ENCODE measurements around the gene MYDGF. TPM values are rescaled to one million over a fixed set of nuclear protein-coding genes. Genes with fewer than 3 reads are reported as not detected.

The MYDGF gene
- total RNA-seq, 4 donors from 2014 or later, result 22.8 to 59.2 (median 42.8) TPM

- no peak overlapping the region for H3K27ac ChIP-seq (replicated peaks in 1 of 4)
- 37% methylated on average over 11 of the region's 14 CpGs for WGBS
- H3K36me3 ChIP-seq, result no peaks in the 10 kb centered on the region
- H3K4me3 ChIP-seq, result no peak overlapping the region
- no peak for DNase-seq (ENCODE audit: extremely low spot score)
- H3K9me3 ChIP-seq, result no peaks in the 10 kb centered on the region
- peaks cover 14 to 29% (median 22%) of the 10 kb centered on the region in 4 donors for H3K4me1 ChIP-seq
- peaks cover 0 to 13% (median 3%) of the 10 kb centered on the region in 4 donors for H3K27me3 ChIP-seq
- no peak for TF ChIP-seq EP300 (IDR thresholded peaks at IDR 0.05)
- no peak for TF ChIP-seq POLR2AphosphoS5 (IDR thresholded peaks at IDR 0.05)
- peak; percentile 48 to 78 (median 50) for TF ChIP-seq CTCF (IDR thresholded peaks at IDR 0.05)
- intact Hi-C loops (cut with DNase I), result no loop called here
Observed at GRCh38 chr19:4633140-4633967, 36.8 kb downstream of the MYDGF start.

- peaks cover 0 to 72% (median 2%) of the 10 kb centered on the region in 4 donors for H3K27me3 ChIP-seq
- no peaks in the 10 kb centered on the region for H3K36me3 ChIP-seq
- H3K4me1 ChIP-seq, result no peaks in the 10 kb centered on the region
- TF ChIP-seq CTCF (IDR thresholded peaks at IDR 0.05), result no peak
- no peak for TF ChIP-seq POLR2AphosphoS5 (IDR thresholded peaks at IDR 0.05)
- TF ChIP-seq EP300 (IDR thresholded peaks at IDR 0.05), result no peak
- no peak for TF ChIP-seq POLR2A (IDR thresholded peaks at IDR 0.05; ENCODE audit: low read depth)
- intact Hi-C loops (cut with DNase I), result no loop called here
- 58% methylated on average over 6 of the region's 6 CpGs for WGBS
- no peak for DNase-seq (ENCODE audit: extremely low spot score)
- no peak overlapping the region for H3K27ac ChIP-seq (replicated peaks in 1 of 4)
- H3K9me3 ChIP-seq, result no peaks in the 10 kb centered on the region
- no peak overlapping the region for H3K4me3 ChIP-seq
Observed at GRCh38 chr19:4624733-4625362, 45.3 kb downstream of the MYDGF start.

GRCh38 chr19:4624301-4624700, 45.8 kb downstream of the MYDGF start:
- H3K9me3 ChIP-seq, result no peaks in the 10 kb centered on the region
- intact Hi-C loops (cut with DNase I), result no loop called here
- H3K27ac ChIP-seq (replicated peaks in 1 of 4), result no peak overlapping the region
- no peak for DNase-seq (ENCODE audit: extremely low spot score)
- H3K4me1 ChIP-seq, result no peaks in the 10 kb centered on the region
- H3K36me3 ChIP-seq, result no peaks in the 10 kb centered on the region
- H3K4me3 ChIP-seq, result no peak overlapping the region
- TF ChIP-seq POLR2A (IDR thresholded peaks at IDR 0.05; ENCODE audit: low read depth), result no peak
- no peak for TF ChIP-seq EP300 (IDR thresholded peaks at IDR 0.05)
- TF ChIP-seq POLR2AphosphoS5 (IDR thresholded peaks at IDR 0.05), result no peak
- no peak for TF ChIP-seq CTCF (IDR thresholded peaks at IDR 0.05)
- H3K27me3 ChIP-seq, result peaks cover 0 to 76% (median 2%) of the 10 kb centered on the region in 4 donors
- 81% methylated on average over 5 of the region's 5 CpGs for WGBS

GRCh38 chr19:4622695-4623421, 47.3 kb downstream of the MYDGF start:
- H3K27ac ChIP-seq (replicated peaks in 1 of 4), result no peak overlapping the region
- H3K4me3 ChIP-seq, result no peak overlapping the region
- DNase-seq (ENCODE audit: extremely low spot score), result no peak
- peaks cover 0 to 67% (median 2%) of the 10 kb centered on the region in 4 donors for H3K27me3 ChIP-seq
- H3K4me1 ChIP-seq, result no peaks in the 10 kb centered on the region
- no peaks in the 10 kb centered on the region for H3K9me3 ChIP-seq
- H3K36me3 ChIP-seq, result no peaks in the 10 kb centered on the region
- intact Hi-C loops (cut with DNase I), result no loop called here
- TF ChIP-seq POLR2A (IDR thresholded peaks at IDR 0.05; ENCODE audit: low read depth), result no peak
- TF ChIP-seq CTCF (IDR thresholded peaks at IDR 0.05), result no peak
- no peak for TF ChIP-seq EP300 (IDR thresholded peaks at IDR 0.05)
- TF ChIP-seq POLR2AphosphoS5 (IDR thresholded peaks at IDR 0.05), result no peak
- 54% methylated on average over 12 of the region's 12 CpGs for WGBS

Measured in esophagus muscularis mucosa (tissue), 4 donors.